Body of pancreas (tissue), 4 donors: ENCODE data around the gene TBC1D10B. TPM values are rescaled to one million over a fixed set of nuclear protein-coding genes. Genes with fewer than 3 reads are reported as not detected.

ENCODE experiments used
- ATAC-seq: fragments of 150-250 bp; one replicate; pipeline ENCODE4 v1.9.1; 2016
- DNase-seq, 4 donors: peaks; one replicate each; pipeline ENCODE4 v3.0.0-alpha.2; 2019
- H3K27ac ChIP-seq, 4 donors: fragments of 200-600 bp; sonication (generic); 1 replicate in 3 of 4; 2 replicates in 1 of 4; pipeline versions ENCODE4 v1.5.1 to v1.6.1; 2016 to 2019; ENCODE audit warnings: mild to moderate bottlenecking in 1 of 4, mixed read lengths in 1 of 4, moderate library complexity in 1 of 4
- H3K27me3 ChIP-seq, 2 donors: fragments of 200-600 bp; sonication (generic); one replicate each; pipeline ENCODE4 v1.6.0; 2016; ENCODE audit warnings: mild to moderate bottlenecking in 1 of 2
- H3K36me3 ChIP-seq, 2 donors: fragments of 200-600 bp; sonication (generic); replicated peaks in 1 of 2; 2 replicates each; pipeline ENCODE4 v1.5.1; 2016; ENCODE audit warnings: low read depth in 2 of 2; ENCODE audit not compliant: insufficient read depth in 1 of 2
- H3K4me1 ChIP-seq: fragments of 200-600 bp; sonication (generic); one replicate; pipeline ENCODE4 v1.6.0; 2016
- H3K4me3 ChIP-seq, 2 donors: fragments of 200-600 bp; sonication (generic); 1 replicate in 1 of 2; 2 replicates in 1 of 2; pipeline ENCODE4 v1.5.1; 2016 to 2019
- H3K9me3 ChIP-seq, 3 donors: fragments of 200-600 bp; sonication (generic); 1 replicate in 2 of 3; 2 replicates in 1 of 3; pipeline ENCODE4 v1.5.1; 2016
- CTCF ChIP-seq, 7 experiments: fragments of 450-650 bp in 4 of 7; fragments of 200-600 bp in 3 of 7; sonication (generic) in 3 of 7; IDR thresholded peaks; one replicate each; pipeline ENCODE4 v1.5.1; 2016 to 2019; ENCODE audit warnings: antibody characterized with exemption in 7 of 7
- POLR2A ChIP-seq, 3 donors: fragments of 450-650 bp; IDR thresholded peaks; one replicate each; pipeline ENCODE4 v1.6.1; 2016; ENCODE audit warnings: antibody characterized with exemption in 3 of 3, mild to moderate bottlenecking in 2 of 3
- WGBS, 2 donors: methylation state at CpG; one replicate each; pipeline ENCODE4 v1.1.5; 2017; 5-methylcytosine and 5-hydroxymethylcytosine counted together
- intact Hi-C: fragments of 100-400 bp; cut with DNase I; formaldehyde crosslinking; loops from one replicate; pipeline ENCODE4 v1.15.1; 2023
- total RNA-seq, 2 donors: library from RNA; depleted of rRNA; stranded (reverse); fragments of >200 nt; gene quantifications; one replicate each; pipeline ENCODE4 v1.1.0, GENCODE V29; 2016

Gene TBC1D10B
- total RNA-seq, 2 donors from 2014 or later = 17.9 to 22.1 TPM

DNA sequence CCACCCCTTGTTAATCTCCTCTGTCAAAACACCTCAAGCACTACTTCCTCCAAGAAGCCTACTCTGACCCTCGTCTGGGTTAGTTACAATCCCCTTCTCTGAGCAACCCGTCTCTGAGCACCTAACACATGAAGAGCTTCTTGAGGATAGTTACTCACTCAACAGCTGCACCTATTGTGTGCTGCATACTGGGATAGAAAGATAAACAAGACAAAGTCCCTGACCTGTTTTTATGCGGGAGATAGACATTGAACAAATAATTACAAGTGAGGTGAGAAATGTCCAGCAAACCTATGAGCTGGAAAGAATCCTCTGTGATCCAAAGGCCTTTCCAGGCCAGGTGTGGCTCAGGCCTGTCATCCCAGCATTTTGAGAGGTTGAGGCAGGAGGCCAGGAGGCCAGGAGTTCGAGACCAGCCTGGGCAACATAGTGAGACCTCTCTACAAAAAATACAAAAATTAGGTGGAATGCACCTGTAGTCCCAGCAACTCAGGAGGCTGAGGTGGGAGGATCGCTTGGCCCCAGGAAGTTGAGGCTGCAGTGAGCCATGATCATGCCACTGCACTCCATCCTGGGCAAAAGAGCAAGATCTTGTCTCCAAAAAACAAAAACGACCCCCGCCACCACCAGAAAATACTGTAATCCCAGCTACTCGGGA, 31.6 kb upstream of the TBC1D10B start:
- no peaks in the 10 kb centered on the region for H3K27me3 ChIP-seq
- peak overlapping the region in 1 of 4 donors; percentile 18 for H3K27ac ChIP-seq
- intact Hi-C loops = no loop called here
- 51 to 66% methylated on average over 7 to 8 of the region's 8 CpGs for WGBS, 2 donors
- ATAC-seq (no peak), DNase-seq (no peak)
- no peaks in the 10 kb centered on the region for H3K36me3 ChIP-seq
- no peak for TF ChIP-seq POLR2A (IDR thresholded peaks at IDR 0.05)
- TF ChIP-seq CTCF (IDR thresholded peaks at IDR 0.05) = no peak
- H3K4me1 ChIP-seq = peaks cover 34% of the 10 kb centered on the region
- H3K9me3 ChIP-seq = no peaks in the 10 kb centered on the region
- H3K4me3 ChIP-seq = no peak overlapping the region

DNA sequence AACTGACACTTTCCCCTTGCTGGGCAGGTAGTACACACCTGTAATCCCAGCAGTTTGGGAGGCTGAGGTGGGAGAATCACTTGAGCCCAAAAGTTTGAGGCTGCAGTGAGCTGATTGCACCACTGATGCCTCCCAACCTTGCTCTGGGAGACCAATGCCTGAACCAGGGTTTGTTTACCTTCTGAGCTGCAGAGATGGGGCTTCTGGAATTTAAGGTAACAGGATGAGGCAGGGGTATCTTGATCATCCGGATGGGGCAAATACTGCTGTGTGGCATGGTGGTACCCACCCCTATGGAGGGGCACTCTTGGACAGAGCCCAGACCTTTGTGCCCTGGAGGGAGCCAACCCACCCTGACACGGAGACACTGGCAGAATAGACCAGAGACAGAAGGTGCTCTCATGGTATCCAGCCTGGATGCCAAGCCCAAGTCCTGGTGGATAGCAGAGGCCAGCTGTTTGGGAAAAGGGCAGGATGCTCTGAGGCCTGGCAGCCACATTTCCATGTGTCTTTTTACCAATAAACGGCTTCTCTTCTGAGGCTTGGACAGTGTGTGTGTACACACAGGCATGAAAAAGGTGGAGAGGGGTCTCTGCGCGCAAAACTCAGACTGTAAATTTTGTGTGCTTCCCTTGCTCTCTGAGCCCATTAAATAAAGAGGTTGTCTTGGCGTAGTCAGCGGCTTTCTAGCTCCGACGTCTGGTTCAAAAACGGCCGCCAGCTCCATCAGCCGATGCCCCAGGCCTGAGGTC, 29.3 kb upstream of the TBC1D10B start:
- no peak for DNase-seq
- Histone ChIP-seq H3K27ac (peak overlapping the region; percentile 46 to 81 (median 70)), H3K9me3 (no peaks in the 10 kb centered on the region), H3K4me3 (peak overlapping the region in 1 of 2 donors; percentile 50), H3K36me3 (no peaks in the 10 kb centered on the region), H3K27me3 (no peaks in the 10 kb centered on the region), H3K4me1 (peaks cover 46% of the 10 kb centered on the region)
- ATAC-seq = no peak
- 25 to 41% methylated on average over 4 to 12 of the region's 12 CpGs for WGBS, 2 donors
- TF ChIP-seq POLR2A (IDR thresholded peaks at IDR 0.05) (no peak), CTCF (IDR thresholded peaks at IDR 0.05) (no peak)
- intact Hi-C loops = no loop called here

DNA sequence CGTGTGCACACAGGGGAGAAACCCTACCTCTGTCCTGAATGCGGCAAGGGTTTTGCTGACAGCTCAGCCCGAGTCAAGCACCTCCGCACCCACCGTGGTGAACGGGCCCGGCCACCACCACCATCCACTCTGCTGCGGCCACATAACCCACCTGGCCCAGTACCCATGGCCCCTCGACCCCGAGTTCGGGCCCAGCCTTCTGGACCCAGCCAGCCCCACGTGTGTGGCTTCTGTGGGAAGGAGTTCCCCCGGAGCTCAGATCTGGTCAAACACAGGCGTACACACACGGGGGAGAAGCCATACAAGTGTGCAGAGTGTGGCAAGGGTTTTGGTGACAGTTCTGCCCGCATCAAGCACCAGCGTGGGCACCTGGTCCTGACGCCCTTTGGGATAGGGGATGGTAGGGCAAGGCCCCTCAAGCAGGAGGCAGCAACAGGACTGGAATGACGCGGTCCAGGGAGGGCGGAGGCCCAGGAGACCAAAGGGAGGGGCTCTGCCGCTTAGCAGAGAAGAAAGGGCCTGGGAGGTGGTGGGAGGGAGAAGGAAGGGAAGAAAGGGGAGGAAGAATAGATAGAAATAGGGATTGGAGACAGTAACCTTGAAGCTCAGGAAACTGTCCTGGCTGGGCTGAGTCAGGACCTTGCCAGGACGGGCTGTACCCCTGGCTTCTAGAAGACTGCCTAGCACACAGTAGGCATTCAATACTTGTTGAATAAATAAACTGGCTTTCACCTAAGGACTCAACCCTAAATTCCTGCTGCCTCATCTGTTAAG, 28.6 kb upstream of the TBC1D10B start:
- no peak overlapping the region for H3K27ac ChIP-seq
- H3K36me3 ChIP-seq = no peaks in the 10 kb centered on the region
- no peak for TF ChIP-seq CTCF (IDR thresholded peaks at IDR 0.05)
- no peak for TF ChIP-seq POLR2A (IDR thresholded peaks at IDR 0.05)
- ATAC-seq = no peak
- DNase-seq = no peak
- no peak overlapping the region for H3K4me3 ChIP-seq
- no peaks in the 10 kb centered on the region for H3K27me3 ChIP-seq
- intact Hi-C loops = no loop called here
- peaks cover 49% of the 10 kb centered on the region for H3K4me1 ChIP-seq
- H3K9me3 ChIP-seq = no peaks in the 10 kb centered on the region
- 79 to 85% methylated on average over 10 to 23 of the region's 23 CpGs for WGBS, 2 donors

- no peak for ATAC-seq
- H3K36me3 ChIP-seq = no peaks in the 10 kb centered on the region
- peaks cover 49% of the 10 kb centered on the region for H3K4me1 ChIP-seq
- TF ChIP-seq POLR2A (IDR thresholded peaks at IDR 0.05) = no peak
- TF ChIP-seq CTCF (IDR thresholded peaks at IDR 0.05) = no peak
- DNase-seq = no peak
- no peak overlapping the region for H3K27ac ChIP-seq
- no peak overlapping the region for H3K4me3 ChIP-seq
- intact Hi-C loops = no loop called here
- 87 to 97% methylated on average over 6 to 36 of the region's 42 CpGs for WGBS, 2 donors
- no peaks in the 10 kb centered on the region for H3K9me3 ChIP-seq
- no peaks in the 10 kb centered on the region for H3K27me3 ChIP-seq
Measured at GRCh38 chr16:30397776-30398660, 27.7 kb upstream of the TBC1D10B start.
